ENCODE measurements around the gene IQSEC1.
A peak's percentile ranks its signal among the peaks of the same experiment; 100 is the strongest.

Gene IQSEC1

DNA sequence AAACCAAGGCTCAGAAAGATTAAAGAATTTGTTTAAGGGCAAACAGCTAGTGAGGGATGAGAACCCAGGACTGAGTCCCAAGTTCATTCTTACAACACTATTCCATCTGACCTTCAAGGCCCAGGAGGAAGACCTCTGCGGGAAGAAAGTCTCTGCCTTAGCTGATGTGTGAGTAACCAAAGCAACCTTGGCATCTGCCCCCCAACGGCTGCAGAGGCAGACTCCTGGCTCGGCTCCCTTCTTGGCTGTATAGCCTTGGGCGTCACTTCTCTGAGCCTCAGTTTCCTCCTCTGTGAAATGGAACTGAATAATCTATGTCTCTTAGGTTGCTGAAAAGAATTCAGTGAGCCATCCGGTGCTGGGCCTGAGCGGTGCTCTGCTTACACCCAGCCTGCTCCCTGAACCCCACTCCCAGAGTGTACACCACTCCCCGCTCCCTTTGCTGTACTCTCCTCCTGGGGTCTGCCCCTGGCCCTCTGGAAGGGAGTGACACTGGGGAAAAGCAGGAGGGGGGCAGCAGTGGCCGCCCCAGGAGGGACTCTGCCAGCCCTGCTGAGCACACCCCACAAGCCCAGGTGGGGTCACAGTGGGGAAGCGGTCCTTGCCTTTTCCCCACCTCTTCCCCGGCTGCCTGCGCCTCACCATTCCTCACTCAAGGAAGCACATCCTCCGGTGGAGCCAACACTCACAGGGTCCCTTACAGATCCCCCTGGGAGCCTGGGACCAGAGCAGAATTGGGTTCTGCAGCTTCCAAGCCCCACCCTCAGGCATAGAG is 97.3 kb downstream of the IQSEC1 start:
- DNase-seq: no peak

DNA sequence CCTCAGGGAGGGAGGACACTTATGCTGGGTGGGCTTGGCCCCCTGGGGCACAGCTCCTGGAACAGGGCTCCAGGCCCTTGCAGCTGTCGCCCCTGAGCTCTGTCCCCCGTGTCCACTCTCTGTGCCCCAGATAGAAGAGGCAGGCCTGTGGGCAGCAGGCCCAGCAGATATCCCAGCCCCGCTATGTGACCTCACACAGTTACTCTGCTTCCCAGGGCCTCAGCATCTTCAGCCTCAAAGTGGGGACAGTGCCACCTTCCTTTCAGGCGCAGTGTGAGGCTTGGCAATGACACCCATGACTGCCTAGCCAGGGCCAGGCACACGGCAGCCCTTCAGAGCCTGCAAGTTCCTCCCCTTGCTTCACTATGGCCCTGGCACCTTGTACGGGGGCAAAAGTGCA is 98.4 kb downstream of the IQSEC1 start:
- DNase-seq: no peak

DNA sequence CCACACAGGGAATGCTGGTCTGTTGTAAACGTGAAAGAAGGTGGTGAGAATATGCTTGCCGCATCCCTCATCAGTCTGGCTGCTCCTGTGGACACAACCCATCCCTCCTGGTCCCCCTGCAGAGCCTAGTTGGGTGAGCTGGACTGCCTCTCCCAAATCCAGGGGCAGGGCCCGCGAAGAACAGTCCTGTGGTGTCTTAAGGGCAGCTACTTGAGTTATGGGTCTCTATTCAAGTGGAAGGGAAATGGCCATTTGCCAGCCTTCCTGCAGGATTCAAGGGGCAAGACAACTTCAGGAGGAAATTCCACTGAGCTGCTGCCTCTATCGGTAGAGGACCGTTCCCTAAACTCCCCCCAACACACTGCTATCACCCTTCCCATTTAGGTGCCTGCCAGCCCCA is 98.9 kb downstream of the IQSEC1 start:
- DNase-seq: no peak

DNA sequence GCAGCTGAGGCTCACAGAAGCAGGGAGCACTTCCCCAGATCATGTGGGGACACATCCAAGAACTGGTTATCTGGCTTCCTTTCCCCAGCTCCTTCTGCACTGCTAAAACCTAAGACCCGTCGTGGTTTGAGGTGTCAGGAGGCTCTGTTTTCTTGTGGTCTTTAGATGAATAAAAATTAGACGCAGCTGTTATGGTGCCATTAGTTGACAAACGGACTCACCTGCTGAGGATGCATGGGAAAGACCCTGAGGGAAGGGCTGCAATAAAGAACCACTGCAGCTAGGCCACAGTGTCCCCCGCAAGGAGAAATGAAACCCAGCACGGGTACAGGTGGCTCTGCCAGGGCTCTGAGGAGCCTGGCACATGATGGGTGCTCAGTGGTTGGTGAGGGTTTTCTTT is 99.4 kb downstream of the IQSEC1 start:
- DNase-seq: no peak

DNA sequence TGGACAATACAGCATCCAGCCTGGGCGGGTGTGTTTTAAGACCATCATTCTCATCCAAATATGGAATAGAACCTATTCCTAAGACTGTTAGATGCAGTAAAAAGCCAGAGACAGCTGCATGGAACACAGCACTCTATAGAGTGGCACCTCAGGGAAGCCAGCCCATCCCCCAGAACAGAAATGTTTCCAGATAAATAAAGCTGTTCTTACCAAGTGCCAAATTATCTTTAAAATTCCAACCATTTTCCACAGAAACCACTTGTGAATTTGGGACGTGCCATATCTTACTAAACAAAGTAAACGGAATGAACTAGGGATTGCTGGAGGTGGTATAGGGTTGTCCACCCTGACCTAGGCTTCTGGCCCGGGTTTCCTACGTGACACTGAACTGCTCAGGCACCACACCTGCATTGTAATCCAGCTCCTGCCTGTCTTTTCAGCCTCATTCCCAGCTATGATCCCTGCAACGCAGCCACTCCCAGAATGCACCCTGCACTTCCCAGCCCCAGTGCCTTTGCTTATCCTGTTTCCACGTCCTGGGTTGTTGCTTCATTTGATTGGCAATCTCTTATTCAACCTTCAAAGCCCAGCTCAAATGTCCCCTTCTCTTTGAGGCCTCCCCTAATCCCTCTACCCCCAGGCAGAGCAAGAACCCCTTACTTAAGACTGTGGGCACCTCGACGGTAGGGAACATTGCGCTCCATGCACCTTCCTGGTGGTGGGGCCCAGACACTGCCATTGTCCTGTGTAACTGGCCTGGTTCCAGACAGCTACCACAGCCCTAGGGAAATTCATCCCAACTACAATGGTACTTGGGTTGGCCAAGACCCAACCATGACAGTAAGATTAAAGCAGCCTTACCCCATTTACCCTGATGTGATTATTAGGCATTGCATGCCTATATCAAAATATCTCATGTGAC is 100.2 kb downstream of the IQSEC1 start:
- DNase-seq: no peak

DNA sequence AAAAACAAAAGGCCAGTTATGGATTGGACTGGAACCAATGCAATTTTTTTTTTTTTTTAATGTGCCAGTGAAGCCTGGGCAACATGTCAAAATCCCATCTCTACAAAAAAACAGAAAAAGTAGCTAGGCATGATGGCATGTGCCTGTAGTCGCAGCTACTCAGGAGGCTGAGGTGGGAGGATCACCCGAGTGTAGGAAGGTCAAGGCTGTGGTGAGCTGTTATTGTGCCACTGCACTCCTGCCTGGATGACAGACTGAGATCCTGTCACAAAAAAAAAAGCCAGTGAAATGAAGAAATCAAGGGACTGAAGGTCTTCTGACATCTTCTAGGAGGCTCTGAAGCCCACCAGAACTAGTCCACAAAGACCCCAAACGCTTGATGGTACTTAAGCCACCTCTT is 101.2 kb downstream of the IQSEC1 start:
- DNase-seq: no peak

DNA sequence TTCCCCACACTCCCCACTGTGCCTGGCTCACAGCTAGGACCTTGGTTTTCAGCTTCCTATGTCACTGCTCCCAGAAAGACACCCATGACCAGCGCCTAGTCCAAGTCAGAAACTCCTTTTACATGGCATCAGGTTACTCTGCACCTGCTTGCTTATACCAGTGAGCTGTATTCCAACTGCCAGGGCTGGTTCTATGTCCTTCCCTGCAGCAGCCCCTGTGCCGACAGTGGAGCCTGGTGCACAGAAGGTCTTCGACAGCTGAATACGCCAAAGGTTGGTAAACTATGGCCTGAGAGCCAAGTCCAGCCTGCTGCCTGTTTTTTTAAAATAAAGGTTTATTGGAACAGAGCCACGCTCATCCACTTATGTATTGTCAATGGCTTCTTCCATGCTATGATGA is 102.5 kb downstream of the IQSEC1 start:
- DNase-seq: no peak

DNA sequence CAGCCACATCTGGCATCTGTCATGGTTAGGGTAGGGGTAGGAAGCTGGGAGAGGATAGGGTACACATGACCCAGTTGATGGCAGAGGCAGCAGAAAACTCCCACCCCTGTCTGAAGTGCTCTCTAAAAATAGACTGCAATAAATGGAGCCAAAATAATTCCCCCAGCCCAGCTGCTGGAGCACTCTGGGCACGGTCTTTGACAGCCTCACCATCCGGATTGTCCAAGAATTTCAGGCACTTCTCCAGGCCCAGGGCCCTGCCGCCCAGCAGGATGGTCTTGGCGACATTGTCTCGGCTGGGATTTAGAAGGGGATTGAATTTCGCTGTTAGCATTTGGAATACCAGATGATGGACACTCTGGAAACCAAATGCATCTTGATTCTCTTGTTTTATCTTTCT is 103.7 kb downstream of the IQSEC1 start:
- DNase-seq: peak in 3 of 56 donors; percentile 23 to 40 (median 24)

DNA sequence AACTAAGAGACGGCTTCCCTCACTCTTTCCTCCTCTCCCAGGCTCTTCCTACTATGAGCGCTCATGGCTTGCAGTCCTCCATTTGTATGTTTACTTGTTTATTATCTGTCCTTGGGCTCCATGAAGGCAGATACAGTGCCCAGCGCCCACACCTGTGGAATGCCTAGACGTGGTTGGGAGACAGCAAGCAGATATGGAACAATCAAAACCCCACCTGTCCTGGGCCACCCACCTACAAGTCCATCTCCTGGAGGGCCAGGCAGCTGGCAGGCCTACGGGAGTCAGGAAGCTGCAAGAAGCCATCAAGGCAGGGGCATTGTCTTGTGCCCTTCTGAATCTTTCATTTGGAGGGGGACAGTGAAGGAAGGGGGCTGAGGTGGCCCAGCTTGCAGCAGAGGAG is 104.7 kb downstream of the IQSEC1 start:
- DNase-seq: no peak

DNA sequence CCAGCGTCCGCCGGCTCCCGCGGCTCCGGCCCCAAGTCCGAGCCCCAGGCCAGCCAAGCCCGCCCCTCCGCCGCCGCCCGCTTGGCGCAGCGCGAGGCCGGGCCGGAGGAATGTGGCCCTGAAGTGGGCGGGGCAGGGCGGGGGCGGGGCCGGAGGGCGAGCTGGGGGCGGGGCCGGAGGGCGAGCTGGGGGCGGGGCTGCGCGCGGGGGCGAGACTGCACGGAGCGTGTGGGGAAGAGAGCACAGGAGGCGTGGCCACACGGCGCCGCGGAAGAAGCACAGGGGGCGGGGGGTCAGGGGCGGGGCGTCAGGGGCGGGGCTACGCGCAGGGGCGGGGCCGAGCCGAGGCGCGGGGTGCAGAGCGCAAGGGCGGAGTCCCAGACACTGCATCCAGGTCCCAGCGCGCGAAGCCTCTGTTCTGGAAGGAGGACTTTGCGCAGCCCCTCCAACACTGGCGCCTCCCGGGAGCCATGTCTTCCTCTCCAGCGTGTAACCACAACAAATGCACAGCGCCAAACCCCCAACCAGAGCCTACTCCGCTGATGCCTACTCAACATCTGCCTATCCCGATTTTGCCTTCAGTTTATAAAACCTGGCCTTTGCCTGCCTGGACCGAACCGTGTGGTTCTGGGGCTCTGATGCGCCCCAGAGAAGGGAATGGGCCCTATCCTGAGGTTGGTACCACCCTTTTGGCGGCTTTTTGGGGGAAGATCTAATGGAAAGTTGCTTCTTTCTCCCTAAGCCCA is 105.5 kb downstream of the IQSEC1 start:
- peak in 54 of 56 donors; percentile 36 to 91 (median 81) for DNase-seq

DNA sequence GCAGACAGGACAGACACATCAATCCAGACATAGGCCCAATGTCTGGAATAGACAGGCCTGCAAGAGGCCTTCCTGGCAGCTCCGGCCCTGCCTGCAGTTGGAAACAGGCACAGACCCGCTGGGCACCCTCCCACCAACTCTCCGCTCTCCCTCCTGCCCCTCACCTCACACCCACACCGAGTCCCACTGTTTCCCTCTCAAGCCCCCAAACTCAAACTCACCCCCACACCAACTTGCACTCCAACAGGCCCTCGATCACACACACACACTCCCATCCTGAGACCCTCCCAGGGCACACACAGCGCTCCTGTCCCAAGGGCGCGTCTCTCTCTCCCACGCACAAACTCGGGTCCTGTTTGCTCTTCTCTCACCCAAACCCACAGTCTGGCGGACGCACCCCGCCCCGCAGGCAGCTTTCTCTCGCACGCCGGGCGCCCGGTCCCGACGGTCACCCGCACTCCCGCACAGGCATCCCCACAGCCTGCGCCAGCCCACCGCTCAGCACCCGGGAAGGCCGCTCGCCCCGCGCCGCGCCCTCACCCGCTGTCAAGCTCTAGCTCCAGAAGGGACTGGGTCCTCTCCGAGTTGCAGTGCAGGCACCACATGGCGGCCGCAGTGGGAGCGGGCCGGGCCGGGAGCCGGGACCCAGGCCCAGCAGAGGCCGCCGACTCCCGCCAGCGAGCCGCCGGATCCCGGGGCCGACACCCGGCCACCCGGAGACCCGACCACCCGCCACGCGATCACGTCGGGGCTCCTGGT is 106.2 kb downstream of the IQSEC1 start:
- peak in 2 of 56 donors; percentile 30 to 32 for DNase-seq

DNA sequence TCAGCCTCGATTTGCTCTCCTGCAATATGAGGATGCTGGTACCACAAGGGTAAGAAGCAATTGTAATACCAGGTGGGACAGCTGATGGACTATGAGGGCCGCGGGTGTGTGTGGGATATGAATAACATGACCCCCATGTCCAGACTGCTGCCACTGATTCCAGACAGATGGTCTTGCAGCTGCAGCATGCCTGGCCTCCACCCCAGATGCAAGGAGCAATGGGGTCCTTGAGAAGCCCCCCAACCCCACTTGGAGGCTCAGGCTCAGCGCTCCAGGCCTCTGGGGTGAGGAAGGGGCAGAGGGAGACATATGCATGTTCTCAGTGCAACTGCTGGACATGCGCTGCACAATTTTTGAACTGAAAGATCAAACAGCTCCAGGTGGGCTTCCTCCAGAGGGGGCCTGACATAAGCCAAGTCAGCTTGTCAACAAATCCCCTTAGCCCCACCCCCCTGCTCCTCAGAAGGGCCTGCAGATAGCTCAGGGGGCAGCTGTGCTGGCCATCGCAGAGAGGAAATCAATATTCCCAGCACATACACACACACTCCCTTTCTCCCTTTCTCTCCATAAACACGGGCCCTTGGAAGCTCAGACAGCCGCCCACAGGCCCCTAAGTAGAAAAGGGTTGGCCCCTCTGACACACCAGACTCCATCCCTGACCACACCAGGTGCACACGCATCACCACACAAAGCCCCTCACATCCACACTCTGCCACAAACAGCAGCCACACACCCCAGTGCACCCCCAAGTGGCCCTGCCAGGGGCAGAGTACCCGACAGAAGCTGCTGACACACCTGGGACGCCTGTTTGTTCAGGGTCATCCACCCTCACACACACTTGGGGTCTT is 107.0 kb downstream of the IQSEC1 start:
- peak in 8 of 56 donors; percentile 27 to 58 (median 44) for DNase-seq

DNA sequence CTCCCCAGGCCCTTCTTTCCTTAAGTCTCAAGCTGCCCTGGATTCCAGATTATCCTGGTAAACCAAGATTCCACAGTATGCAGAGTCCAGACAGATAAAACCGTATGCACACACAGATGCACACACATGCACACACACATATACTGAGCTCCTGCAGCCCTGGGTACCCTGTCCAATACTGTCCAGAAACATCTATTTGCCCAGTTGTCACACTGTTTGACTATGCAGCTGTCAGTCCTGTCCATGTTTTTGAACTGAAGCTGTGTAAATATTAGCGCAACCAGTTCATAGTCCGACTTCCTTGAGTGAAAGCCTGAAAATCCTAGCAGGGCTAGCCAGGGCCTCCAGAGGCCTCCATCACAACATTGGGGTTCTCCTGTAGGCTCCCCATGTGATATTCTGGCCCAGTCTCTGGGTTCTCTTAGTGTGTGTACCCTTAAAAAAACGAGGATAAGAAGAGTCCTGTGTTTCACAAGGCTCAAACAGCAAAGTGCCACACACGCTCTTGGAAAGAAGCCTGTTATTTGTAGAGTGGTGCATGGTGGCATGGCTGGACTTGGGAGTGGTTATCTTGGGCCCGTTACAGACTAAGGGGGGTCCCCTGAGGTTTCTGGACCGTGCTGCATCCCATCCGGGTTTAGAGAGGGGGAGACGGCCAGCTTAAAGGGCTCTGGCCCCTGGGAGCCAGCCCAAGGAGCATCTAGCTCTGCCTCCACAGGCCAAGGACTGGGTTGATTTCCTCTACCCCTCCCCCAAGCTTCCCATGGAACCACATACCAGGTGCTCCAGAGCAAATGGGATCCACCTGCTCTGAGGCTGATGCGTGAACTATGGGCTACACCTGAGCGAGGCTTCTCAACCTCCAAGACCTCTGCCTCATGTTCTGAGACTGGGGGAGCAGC is 108.3 kb downstream of the IQSEC1 start:
- DNase-seq: no peak

DNA sequence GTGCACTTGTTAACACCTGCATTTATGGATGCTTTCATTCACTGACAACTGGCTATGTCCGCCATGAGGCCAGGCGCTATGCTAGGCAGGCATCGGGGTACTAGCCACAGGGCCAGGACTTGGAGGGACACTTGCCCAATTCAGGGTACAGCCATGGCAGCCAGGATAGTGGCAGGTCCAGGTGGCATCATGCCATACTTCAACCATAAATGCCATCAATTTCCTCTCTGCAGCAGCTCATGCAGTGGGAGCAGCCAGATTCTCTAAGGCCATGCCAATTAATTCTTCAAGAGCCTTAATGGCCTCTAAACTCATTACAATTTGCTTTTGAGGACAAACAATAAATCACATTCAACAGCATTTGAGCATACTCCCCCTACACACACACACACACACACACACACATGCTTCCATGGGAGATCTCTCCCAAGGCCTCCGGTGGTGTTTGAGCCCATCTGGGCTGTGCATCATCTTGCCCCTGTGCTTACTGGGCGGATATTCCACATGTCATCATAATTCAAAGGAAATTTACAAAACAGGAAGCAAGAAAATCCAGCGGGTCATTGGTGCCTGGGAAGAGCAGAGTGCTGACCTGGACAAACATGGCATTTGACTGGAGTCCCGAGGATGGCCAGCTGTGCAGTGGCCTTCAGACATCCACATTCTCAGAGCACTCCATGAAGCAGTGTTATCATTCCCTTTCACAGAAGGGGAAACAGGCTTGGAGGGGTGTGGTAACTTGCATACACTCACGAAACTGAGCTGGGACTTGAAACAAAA is 109.1 kb downstream of the IQSEC1 start:
- peak in 5 of 56 donors; percentile 16 to 43 (median 22) for DNase-seq

DNA sequence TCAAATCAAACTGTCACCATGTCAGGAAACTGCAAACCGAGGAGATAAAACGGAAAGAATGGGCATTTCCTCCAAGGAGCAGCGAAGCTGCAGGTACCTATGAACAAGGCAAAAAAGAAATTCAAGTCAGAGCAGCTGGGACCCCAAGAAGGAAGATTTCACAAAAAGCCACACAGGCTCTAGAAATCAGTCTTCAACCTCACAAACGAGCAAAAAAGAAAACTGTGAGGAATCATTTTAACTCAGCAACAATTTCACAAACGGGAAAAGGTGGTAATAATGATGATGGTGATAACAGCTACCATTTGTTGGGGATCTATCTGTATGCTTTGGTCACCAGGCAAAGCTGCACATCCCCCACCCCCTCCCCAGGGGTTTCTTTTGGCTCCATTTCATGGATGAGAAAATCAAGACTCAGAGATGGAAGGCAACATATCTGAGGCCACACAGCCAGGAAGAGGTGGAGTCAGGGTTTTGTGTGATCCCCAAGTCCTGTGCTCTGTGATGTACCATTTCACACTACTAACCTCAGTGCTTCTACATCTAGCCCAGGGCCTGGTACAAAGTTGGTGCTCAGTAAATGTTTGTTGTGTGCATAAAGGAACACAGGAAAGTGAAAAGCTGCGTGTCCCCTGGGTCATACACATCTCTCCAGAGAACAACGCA is 109.9 kb downstream of the IQSEC1 start:
- no peak for DNase-seq

DNA sequence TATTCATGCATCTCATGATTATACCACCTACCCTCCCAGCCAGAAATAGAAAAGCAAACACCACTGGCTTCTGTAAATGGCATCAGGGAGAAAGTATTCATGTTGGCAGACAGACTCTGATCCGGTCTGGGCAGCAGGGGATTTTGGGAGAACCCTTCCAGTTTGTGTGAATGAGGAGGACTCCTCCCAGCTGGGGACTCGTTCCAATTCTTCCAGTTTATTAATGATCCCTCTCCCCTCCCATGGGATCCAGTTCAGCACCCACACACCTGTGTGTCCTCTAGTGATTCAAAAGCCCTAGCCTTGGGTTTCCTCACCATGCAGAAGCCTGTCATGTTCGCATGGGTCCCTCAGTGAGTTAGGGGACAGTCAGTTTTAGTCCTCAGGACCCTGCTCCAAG is 110.9 kb downstream of the IQSEC1 start:
- DNase-seq: no peak

DNA sequence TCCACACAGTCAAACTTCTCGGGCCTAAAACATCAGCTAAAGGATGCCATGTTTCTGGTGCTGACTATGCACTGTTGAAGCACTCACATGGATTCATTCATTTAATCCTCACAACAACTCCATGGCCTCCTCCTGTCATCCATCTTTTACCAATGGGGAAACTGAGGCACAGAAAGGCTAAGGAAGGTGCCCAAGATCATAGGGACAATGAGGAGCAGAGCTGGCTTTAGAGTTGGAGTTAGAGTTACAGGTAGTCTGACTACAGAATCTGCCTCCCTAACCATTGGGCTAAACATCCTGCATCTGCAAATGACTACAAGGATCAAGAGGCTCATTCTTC is 111.6 kb downstream of the IQSEC1 start:
- DNase-seq: no peak
